Activated CD4-positive, alpha-beta T cell treated with anti-CD3 and anti-CD28 coated beads, Interleukin-2, Interleukin-4, amounts not matched to agents 100 ng/mL and 50 ng/mL, durations not matched to agents 16 hours and 8 hours (primary cell): ENCODE results near the gene INTS2.
"Not testable (repeated sequence)": the region's sequence is repeated elsewhere in the genome, so short reads cannot be mapped to it uniquely, and the experiment has no call there.

Experiments
- DNase-seq: peaks from one replicate; pipeline ENCODE4 v3.0.0-alpha.2; 2020; ENCODE audit warnings: low spot score

INTS2 gene, protein sequence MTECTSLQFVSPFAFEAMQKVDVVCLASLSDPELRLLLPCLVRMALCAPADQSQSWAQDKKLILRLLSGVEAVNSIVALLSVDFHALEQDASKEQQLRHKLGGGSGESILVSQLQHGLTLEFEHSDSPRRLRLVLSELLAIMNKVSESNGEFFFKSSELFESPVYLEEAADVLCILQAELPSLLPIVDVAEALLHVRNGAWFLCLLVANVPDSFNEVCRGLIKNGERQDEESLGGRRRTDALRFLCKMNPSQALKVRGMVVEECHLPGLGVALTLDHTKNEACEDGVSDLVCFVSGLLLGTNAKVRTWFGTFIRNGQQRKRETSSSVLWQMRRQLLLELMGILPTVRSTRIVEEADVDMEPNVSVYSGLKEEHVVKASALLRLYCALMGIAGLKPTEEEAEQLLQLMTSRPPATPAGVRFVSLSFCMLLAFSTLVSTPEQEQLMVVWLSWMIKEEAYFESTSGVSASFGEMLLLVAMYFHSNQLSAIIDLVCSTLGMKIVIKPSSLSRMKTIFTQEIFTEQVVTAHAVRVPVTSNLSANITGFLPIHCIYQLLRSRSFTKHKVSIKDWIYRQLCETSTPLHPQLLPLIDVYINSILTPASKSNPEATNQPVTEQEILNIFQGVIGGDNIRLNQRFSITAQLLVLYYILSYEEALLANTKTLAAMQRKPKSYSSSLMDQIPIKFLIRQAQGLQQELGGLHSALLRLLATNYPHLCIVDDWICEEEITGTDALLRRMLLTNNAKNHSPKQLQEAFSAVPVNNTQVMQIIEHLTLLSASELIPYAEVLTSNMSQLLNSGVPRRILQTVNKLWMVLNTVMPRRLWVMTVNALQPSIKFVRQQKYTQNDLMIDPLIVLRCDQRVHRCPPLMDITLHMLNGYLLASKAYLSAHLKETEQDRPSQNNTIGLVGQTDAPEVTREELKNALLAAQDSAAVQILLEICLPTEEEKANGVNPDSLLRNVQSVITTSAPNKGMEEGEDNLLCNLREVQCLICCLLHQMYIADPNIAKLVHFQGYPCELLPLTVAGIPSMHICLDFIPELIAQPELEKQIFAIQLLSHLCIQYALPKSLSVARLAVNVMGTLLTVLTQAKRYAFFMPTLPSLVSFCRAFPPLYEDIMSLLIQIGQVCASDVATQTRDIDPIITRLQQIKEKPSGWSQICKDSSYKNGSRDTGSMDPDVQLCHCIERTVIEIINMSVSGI

DNA sequence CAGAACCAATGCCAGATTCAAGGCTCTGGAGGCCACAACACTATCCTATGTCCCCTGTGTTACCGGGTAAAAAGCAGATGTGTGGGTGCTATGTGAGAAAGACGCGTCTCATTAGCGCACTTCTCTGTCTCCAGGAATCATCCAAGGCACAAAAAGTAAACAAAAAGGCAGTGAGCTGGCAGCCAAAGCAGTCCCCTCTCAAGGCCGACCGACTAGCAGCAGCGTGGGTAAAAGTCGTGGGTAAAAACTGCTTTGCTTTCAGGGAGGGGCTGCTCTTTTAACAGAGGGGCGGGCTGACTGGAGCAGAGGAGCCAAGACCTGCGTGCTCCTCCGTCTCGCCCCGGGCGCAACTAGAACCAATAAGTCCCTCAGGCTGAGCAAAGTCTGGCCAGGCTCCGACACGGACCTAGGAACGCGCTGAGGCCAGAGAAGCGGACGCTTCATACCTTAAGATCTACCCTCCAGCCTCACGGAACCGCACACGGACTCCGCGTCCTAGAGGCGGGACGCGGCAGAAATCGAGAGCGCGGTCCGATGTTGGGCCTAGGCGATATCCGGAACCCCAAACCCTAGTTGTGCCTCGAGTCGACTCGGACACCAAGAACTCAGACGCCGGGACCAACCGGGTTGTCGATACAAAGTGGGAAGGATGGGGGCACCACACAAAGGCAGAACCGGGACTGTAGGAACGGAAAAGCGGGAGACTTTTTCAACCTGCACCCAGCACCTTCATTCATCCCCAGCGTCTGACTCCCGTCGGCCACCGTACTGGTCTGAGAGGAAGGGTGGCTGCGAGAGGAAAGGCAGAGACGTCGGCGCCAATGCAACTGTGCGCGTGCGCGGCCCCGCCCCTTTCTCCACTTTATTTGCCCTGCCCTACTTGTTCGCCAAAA is at the start of gene INTS2:
INTS2 (minus strand) TSS at position 775 of the 893 bp plus-strand sequence. CDS start 1,338 bp downstream, outside the sequence.
- DNase-seq = peak; percentile 95

DNA sequence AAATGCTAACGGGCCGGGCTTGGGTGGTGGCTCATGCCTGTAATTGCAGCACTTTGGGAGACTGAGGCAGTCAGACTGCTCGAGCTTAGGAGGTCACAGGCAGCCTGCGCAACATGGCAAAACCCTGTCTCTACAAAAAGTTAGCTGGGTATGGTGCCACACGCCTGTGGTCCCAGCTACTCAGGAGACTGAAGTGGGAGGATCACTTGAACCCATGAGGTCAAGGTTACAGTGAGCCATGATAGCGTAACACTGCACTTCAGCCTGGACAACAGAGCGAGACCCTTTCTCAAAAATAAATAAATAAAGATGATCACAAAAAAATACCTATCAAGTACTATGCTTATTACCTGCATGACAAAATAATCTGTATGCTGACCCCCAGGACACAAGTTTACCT is 46.3 kb upstream of the INTS2 start:
- no peak for DNase-seq

DNA sequence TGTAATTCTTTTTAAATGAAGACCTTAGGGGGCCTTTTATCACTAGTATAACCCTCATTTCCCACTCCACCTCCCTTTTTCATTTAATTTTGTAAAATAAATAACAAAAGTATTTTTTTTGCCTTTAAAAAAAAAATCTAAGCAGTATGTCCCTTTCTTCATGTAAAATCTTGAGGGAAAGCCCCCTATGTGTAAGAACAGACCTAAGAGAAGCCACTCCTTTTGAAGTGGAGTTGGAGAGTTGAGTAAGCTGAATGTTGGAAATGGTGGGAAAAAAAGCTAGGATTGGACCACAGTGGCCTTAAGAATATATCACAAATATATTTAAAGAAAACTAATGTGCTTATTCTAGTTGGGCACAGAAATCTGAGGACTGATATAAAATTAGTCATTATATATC is 44.5 kb upstream of the INTS2 start:
- no peak for DNase-seq

DNA sequence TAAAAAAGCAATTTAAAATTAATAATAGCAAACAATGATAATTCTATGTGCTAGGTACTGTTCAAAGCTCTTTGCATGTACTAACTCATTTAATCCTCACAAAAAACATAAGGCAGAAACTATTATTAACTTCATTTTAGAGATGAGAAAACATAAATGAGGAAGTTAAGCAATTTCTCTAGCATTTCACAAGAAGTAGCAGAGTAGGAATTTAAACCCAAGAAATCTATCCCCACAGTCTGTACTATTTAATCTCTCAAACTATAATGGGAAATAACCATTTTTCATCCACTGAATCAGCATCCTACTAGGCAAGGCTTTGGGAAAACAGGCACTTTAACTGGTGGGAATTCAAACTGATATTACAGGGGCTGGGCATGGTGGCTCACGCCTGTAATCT is 42.2 kb upstream of the INTS2 start:
- DNase-seq = no peak

DNA sequence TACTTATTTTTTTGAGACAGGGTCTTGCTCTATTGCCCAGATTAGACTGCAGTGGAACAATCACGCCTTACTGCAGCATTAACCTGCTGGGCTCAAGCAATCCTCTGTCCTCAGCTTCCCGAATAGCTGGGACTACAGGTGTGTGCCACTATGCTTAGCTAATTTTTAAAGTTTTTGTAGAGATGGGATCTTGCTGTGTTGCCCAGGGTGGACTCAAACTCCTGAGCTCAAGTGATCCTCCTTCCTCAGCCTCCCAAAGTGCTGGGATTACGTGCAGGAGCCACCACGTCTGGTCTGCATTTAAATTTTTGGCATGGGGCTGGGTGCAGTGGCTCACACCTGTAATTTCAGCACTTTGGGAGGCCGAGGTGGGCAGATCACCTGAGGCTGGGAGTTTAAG is 41.0 kb upstream of the INTS2 start:
- DNase-seq = no peak

DNA sequence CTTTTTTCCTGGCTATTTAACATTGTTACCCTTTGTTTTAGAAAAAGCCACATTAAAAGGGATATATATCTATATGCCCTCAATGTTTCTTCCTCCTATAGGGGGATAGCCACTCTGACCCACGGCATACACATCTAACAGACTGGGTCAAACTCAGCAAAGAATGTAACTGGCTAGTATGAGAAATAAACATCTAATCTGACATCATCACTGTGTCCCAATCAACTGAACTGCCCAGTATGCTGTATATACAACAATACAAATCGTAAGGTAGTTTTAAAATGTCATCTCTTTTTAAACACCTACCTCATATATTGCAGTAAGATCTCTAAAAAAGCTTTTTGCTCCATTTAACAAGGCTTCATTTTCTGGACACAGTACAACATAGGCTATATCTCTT is 39.9 kb upstream of the INTS2 start:
- DNase-seq = no peak

DNA sequence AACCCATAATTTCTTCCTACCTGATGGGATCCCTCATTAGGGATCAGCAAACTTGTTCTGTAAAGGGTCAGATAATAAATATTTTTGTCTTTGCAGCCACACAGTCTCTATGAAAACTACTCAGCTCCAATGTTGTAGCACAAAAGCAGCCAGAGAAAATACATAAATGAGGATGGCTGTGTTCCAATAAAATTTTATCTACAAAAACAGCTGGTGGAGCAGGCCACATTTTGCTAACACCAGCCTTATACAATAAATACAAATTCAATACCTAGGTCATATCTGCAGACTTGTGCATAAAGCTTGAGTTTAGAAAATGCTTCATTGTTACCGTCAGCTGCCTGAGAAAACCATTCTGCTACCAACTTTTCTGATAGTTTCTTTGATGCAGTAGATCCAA is 38.4 kb upstream of the INTS2 start:
- no peak for DNase-seq

DNA sequence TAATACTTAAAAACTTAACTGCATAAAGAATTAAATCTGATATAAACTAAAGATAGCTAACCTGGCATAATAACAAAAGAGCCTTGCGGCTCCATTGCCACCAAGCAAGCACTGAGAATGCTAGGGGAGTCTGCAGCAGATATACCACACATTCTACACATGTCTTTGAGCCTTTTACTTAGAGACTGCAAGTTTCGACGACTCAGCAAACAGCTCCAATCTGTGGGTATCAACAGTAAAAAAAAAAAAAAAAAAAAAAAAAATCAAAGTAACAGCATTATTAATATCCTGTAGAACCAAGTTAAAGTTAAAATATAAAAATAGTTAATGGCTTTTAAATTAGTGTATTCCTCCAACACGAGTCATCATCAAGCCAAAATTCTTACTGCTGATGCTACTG is 27.8 kb upstream of the INTS2 start:
- no peak for DNase-seq

DNA sequence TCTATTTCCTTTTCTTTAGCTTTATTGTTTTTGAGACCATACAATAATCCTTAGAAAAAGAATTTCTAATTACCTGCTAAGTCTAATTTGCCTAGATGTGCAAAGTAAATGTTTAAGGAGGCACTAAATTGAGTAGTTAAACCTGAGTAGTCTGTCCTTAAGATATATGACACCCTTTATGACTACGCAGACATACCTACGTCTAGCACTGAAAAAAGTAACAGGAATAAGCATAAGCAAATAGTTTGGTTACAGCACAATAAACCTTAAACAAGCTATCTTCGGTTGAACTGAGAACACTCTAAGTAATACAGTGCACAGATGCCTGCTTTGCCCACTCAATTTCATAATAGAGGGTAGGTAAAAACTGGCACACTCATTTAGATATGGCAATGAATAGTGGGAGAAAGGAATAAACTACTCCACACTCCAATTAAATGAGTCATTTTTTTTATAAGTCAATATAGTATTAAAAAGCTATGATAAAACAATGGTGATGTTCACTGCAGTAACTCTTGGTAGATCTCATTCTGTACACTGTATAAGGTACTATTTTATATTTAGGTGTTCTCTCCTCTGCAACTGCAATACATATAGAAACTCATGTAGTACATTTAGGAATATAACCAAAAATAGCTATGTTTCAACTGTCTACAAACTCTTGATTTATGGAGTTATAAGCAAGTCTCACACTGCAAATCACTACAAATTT is 19.7 kb upstream of the INTS2 start:
- DNase-seq = no peak

DNA sequence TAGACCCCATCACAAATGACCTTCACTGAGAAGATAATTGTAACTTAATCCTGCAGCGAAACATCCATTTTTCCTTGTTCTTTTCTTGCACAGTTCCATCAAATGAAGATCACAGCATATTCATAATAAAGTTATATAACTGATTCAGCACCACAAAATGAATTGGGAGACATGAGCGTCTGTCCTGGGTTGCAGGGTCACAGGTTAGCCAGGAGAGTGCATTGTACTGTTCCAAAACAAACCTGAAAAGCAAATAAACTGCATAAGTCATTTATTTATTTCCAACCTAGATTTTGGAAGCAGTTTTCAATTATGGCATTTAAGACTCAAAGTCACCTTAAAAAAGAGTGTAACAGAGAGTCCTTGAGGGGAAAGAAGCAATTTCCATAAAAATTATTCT is 18.6 kb upstream of the INTS2 start:
- no peak for DNase-seq

DNA sequence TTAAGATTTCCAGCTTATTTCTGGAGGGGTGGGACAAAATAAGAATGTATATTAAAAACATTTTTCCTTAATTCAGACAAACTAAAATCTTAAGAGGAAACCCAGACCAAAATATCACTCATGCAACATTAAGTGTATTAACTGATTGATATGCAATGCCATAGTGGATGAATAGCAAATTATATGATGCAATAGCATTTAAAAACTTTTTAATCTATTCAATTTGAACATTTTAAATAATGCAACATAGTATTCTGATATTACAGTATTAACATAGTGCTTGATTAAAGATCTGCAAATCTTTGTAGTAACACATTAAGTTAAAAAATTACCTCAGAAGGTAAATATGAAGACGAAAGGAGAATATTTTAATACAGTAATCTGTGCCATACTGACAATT is 15.3 kb upstream of the INTS2 start:
- DNase-seq = no peak

DNA sequence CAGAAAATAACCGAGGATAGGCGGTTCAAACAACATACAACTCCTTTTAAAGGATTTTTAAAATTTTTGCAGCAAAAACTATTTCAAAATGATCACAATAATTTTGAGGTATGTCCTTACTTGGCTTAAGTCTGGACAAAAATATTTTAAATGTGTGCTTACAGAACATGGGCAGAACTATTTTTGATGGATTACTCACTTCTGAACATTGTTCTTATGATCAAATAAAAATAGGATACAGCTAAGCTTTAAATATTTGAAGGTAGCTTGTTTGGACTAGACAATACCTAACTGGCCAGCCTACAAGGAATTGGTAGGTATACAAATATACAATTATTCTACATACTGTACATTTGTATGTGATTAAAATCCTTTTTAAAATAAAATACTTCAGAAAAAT is 14.3 kb upstream of the INTS2 start:
- no peak for DNase-seq

DNA sequence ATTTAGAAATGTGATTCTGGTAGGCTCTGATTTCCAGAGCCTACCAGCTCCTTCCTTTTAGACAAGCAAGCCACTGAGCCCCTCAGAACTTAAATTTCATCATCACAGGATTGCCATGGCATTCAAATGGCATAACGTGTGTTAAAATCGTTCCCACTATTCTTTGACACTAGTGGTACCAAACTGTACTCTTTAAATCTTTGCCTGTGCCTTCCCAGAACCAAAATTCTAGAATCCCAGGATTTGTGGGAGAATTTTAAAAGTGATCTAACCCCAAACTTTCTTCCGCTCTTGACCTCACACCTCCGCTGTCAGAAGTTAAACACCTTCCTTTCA is 287 bp upstream of the INTS2 start:
- DNase-seq = no peak

DNA sequence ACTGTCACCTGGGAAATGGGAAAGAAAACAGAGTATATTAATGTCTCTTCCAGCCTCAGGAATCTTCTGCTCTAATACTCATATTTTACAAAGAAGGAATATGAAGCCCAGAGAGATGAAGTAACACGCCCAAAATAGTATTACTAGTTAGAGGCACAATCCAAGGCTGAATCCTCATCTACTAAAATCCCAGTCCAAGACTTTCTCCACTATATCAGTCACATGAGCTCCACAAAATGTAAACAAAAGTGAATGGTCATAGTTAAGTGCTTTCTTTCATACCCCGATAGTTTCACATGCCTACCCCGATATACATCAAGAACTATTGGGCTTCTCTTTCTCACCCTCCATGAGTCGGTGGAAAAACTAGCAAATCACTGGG is 965 bp downstream of the INTS2 start:
- DNase-seq = no peak

DNA sequence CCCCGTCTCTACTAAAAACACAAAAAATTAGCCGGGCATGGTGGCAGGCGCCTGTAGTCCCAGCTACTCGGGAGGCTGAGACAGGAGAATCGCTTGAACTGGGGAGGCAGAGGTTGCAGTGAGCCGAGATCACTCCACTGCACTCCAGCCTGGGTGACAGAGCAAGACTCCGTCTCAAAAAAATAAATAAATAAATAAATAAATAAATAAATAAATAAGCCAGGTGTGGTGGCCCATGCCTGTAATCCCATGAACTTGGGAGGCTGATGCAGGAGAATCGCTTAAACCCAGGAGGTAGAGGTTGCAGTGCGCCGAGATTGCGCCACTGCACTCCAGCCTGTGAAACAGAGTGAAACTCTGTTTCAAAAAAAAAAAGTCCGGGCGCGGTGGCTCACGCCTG is 12.6 kb downstream of the INTS2 start:
- not testable (repeated sequence) for DNase-seq

DNA sequence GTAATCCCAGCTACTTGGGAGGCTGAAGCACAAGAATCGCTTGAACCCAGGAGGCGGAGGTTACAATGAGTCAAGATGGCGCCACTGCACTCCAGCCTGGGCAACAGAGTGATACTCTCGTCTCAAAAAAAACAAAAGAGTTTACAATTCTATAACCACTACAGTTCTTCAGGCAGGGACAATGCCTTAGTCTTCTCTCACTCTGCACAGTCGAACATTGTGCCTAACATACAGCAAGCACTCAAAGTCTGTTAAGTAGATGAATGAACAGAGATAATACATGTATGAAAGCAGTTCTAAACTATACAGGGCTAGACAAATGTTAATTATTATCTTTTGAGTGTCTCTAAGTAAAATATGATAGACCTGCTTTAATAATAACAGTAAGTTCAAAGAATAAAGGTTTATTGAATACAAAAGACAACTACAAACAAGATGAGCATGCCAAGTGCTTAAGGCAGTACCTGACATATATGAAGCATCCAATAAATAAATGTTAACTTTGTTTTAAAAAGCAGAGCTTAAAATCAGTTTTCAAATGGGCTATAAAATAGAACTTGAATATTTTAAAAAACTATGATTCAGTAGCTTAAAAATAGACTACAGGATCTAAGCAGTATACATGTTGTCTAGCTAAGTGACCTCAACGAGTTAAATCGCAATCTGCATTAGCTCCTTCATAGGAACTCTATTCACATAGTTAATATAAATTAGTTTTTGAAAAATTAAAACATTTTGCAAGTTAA is 19.3 kb downstream of the INTS2 start:
- DNase-seq = no peak

DNA sequence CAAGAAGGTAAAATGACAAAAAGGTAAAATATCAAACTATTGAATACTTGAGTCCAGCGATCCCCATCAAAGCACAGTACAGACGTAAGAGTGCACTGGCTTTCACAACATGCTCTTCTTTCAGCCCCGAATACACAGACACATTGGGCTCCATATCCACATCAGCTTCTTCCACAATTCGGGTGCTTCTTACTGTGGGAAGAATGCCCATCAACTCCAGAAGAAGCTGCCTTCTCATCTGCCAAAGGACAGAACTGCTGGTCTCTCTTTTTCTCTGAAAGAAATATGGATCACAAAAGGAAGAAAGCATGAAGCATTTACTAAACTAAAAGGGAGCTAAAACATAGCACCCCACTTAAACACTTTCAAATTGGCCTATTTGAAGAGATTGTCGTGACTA is 20.4 kb downstream of the INTS2 start:
- no peak for DNase-seq

DNA sequence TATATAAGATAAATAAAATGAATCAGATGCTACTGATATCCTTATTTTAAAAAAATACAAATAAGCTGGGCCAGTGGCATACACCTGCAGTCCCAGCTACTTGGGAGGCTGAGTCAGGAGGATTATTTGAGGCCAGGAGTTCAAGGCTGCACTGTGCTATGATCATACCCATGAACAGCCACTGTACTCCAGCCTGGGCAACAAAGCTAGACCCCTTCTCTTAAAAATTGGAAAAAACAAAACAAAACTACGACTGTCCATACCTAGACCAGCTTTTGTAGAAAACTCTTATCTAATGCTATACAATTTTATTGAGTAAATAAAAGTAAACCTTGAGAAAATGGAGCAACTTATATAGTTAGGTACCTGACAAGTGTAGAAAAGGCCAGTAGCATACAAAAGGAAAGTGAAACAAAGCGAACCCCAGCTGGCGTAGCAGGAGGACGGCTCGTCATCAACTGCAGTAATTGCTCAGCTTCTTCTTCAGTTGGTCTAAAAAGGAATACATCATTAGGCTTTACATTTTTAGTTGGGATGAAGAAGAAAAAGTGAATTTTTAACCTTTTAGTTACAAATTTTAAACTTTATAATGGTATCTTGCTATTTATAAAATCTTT is 23.6 kb downstream of the INTS2 start:
- DNase-seq = peak; percentile 47

DNA sequence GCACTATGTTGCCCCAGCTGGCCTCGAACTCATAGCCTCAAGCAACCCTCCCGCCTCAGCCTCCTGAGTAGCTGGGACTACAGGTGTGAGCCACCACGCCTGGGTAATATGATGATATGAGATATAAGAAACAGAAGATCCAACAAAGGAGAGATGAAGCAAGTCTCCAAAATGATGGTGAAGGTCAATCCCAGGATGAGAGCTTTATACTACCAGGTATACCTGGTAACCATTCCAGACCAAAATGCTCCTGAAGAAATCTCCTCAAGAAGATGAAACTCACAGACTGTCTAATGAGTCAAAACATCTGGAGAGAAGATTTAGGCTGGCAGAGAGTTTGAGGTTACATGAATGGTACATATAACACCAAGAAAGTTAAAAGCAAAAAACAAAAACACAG is 24.5 kb downstream of the INTS2 start:
- DNase-seq = no peak
